NCI-H1436 treated with DMSO at 0.1 percent for 48 hours (cell line): ENCODE measurements around the gene DLG2.

Experiments used
- DNase-seq: peaks from one replicate; lab custom pipeline; 2025; lab: John Stamatoyannopoulos, UW

Gene DLG2

GRCh38 chr11:84103096-84103495, 1524.0 kb downstream of the DLG2 start:
- peak; percentile 82 for DNase-seq

DNA sequence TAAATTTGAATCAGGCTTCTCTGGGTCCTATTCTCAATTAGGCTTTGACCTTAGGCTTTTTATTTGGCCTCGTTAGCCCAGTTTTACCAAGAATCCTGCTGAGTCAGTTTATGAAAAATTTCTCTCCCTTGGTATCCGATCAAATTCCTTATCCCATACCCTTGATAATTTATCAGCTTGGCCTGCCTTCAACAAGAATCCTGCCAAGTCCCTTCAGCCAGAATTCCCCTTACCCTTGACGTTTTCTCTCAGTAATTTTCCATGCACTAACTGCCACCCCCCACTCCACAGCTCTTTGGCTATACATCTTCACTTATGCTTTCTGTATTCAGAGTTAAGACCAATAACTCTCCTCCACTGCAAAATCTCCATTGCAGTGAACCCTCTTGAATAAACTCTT, 1530.0 kb downstream of the DLG2 start:
- no peak for DNase-seq

GRCh38 chr11:84091212-84091986, 1535.7 kb downstream of the DLG2 start:
- no peak for DNase-seq

DNA sequence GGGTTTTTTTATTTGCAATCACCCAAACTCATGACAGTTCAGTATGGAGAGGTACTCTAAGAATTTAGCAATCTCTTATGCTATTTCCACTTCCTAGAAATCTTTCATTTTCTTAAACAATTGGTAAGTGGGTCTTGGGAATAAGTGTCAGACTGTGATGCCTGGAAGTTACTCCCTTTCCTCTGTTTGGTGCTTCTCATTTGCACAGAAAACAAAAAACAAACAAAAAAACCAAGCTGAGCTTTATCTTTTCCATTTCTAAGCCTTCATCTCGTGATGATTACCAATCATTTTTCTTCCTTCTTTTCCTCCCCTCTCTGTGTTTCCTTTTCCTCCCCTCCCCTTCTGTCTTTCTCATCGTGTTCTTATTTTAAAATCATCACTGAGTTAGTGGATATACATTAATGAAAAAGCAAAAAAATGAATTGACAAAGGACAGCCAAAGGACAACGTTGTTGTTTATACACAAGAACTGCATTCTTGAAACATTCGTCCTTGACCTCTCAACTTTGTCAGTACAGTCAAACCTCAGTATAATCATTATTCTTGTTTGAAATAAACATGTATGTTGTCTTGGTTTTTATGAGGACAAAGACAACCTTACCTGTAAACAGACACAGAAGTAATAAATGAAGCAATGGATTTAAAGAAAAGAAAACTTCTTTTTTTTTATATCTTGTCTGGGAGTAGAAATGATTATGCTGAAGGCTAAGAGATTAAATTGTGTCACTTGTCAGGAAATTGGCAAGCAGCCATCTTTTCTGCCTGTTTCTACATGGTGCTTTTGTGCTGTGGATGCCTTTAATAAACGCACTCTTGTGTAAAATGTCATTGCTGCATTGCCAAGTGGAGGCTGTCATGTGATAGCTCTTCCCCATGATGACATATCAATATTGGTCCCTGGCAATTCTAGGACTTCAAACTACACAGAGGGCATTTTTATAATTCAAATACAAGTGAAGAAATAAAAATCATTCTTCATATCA, 1537.8 kb downstream of the DLG2 start:
- DNase-seq = peak; percentile 60

DNA sequence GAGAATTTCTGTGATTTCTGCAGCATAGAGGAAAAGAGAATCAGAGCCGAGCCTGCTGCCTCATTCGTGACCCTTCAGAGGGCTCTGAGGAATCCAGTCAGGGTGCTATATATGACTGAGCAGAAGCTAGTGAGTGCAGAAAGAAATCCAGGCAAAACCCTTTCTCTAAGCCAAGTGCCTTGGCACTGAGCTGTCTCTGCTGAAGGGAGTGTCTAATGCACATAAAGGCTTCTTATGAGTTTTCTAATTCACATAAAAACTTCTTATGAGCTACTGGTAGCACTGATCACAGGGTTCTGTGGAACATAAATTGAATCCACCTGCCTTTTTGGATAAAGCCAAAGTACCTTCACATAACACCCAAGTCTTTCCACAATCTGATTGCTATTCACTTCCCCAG, 1555.3 kb downstream of the DLG2 start:
- DNase-seq = no peak

DNA sequence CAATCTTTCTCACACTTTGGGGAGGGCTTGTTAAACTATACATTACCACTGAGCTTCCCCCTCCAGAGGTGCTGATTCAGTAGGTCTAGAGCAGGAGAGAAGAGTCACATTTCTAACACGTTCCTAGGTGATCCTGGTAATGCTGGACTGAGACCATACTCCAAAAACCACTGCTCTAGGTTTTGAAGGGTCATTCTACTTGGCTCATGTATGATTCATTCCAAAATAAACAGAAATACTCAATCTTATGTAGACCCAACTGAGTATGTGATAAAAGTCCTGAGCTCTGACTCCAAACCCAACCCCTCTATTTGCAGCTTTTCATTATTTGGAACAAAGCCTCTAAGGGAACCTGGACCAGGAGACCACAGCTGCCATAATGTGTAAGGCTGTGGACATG, 1558.1 kb downstream of the DLG2 start:
- no peak for DNase-seq

DNA sequence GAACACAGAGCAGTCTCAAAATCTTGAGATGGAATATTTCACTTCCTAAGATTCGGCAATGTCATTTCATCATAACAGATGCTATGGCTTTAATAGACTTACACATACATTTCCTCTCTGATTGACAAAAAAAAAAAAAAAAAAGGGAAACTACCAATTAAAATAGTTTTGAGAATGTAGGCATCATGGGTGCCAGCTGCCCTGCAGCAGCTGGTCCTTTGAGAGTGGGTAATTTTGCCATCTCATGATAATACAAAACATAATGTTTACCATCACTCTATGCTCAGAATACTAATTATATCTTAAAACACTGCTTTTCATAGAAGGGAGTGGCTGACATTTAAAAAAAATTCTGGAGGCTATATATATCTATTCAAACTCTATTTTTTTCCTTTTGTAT, 1565.4 kb downstream of the DLG2 start:
- peak; percentile 80 for DNase-seq

- no peak for DNase-seq
Observed at GRCh38 chr11:84056653-84057376, 1570.3 kb downstream of the DLG2 start.

- DNase-seq = no peak
Observed at GRCh38 chr11:84045146-84045545, 1582.0 kb downstream of the DLG2 start.

GRCh38 chr11:84044706-84045105, 1582.4 kb downstream of the DLG2 start:
- no peak for DNase-seq

GRCh38 chr11:84036664-84037194, 1590.4 kb downstream of the DLG2 start:
- DNase-seq = no peak

- no peak for DNase-seq
Observed at GRCh38 chr11:84035645-84036044, 1591.5 kb downstream of the DLG2 start.

DNA sequence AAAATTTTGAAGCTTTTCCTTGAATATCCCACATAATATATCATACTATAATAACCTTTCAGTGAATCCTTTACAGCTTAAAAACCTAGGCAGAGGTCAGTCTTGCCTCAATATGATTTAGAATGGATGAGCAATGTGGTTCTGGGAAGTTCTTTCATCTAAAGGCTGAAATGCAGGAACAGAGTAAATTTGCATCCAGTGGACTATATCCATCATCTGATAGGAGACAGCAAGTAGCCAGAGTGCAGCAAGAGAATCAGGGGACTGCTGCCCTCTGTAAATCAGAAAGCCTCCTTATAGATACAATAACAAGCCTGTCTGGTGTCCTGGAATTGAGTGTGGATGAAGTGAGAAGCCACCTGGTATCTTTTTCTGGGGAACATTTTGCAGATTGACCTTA, 1592.7 kb downstream of the DLG2 start:
- DNase-seq = no peak

GRCh38 chr11:84024266-84024665, 1602.9 kb downstream of the DLG2 start:
- no peak for DNase-seq

- DNase-seq = no peak
Observed at GRCh38 chr11:84022695-84023094, 1604.4 kb downstream of the DLG2 start.

- DNase-seq = no peak
Observed at GRCh38 chr11:84022201-84022600, 1604.9 kb downstream of the DLG2 start.

GRCh38 chr11:84021291-84021690, 1605.9 kb downstream of the DLG2 start:
- DNase-seq = no peak

DNA sequence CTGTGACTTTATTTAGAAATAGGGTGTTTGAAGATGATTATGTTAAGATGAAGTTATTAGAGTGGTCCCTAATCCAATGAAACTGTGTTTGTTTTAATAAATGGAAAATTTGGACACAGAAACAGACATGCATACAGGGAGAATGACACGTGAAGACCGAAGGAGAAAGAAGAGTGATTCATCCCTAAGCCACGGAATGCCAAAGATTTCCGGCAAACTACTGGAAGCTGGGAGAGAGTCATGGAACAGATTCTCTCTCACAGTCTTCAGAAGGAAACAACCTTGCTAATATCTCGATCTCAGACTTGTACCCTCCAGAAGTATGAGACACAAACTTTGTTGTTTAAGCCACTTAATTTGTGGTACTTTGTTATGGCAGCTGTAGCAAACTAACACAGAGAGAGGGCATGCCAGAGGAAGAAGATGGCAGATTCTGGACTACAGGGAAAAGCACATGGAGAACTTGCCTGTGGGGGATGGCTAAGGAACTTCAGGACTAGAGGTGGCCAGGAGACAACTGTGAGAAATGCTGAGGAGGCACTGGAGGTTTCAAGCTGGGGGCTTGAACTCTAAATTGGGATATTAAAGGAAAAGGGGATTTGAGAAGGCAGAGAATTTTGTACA, 1607.5 kb downstream of the DLG2 start:
- no peak for DNase-seq

- DNase-seq = no peak
Observed at GRCh38 chr11:84014539-84014938, 1612.6 kb downstream of the DLG2 start.

DNA sequence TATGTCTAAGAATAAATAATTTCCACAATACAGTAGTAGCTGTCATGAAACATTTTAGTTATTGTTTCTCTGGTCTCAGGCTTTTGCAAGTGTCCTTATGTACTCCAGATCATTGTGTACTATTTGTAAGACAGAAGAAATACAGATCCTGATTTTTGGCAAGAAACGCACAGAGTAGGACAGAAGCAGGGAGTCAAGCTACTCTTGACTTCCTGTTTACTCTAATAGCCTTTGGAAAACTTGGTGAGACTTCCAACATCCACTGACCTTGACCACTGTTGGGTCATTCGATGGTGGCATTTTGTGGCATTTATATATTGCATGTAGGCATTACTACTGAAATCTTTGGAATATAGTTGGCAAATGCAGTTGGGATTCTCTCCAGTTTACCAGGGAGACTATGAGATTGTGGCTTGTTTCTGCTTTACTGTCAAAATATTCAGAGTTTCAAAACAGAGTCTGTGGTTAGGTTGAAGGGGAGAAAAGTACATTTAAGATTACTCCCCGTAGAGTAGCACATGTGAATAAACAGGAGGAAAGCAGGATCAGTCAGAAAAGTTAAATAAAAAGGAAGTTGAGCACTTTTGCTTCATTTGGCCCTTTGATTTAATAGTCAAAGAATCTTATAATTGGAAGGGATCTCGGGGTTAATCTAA, 1614.8 kb downstream of the DLG2 start:
- no peak for DNase-seq

GRCh38 chr11:84003181-84003580, 1624.0 kb downstream of the DLG2 start:
- no peak for DNase-seq
